HK-2 (cell line): Measurements from ENCODE around the gene SOX10.
"Not testable (repeated sequence)": the region's sequence is repeated elsewhere in the genome, so short reads cannot be mapped to it uniquely, and the experiment has no call there.

Experiments
- DNase-seq: peaks from one replicate; pipeline ENCODE4 v3.0.0-alpha.2; 2018; ENCODE audit not compliant: unreplicated experiment

The SOX10 gene

DNA sequence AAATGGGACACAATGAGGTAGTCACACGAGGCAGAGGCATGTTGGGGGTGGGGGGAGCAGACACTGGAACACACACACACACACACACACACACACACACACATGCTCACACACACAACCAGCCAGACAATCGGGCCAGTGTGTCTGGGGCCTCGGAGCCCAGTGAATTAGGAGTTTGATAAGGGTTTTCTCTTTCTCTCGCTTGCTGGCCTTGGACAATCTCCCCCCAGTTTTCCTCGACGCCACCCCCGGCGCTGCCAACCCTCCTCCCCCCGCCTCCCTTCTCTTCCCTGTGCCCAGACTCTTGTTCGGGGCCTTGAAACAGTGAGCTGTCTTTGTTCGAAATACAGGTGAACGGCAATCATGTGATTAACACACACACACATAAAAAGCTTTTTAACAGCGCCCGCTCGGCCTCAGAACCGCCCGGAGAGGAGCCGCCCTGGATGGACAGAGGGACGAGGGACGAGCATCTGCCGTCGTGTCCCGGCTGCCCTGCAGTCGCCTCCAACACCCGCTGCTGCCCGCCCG lies 1.5 kb upstream of the SOX10 start:
- DNase-seq = no peak

- DNase-seq = no peak
These were observed 763 bp upstream of the SOX10 start for GRCh38 chr22:37985050-37985585.

DNA sequence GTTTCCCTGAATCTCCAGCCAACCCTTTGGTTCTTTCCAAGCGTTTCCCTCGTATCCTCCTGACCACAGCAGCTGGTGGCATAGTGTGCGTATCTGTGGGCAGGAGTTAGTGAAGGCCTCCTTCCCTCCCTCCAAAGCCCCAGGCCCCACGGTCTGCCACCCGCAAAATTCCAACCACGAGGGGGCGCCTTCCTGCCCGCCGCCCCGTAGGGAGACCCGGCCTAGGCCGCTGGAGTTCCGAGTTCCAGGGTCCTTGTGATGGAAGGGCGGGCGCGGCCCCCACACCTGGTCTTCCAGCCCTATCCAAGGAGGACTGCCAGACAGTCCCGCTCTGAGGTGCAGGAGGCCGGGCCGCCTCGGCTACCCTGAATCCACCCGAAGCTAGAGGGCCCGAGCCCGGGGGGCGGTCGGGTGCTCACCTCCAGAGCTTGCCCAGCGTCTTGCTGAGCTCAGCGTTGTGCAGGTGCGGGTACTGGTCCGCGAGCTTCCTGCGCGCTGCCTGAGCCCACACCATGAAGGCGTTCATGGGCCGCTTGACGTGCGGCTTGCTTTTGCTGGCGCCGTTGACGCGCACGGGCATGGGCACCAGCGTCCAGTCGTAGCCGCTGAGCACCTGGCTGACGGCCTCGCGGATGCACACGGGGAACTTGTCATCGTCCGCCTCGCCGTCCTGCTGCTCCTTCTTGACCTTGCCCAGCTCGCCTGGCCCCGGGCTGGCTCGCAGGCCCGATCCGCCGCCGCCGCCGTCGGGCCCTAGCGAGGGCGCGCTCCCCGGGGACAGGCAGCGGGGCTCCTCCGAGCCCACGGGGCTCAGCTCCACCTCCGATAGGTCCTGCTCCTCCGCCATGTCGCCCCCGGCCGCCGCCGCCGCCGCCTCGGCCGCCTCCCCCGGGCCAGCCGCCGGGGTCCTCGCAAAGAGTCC lies 1.2 kb downstream of the SOX10 start:
- DNase-seq = no peak

DNA sequence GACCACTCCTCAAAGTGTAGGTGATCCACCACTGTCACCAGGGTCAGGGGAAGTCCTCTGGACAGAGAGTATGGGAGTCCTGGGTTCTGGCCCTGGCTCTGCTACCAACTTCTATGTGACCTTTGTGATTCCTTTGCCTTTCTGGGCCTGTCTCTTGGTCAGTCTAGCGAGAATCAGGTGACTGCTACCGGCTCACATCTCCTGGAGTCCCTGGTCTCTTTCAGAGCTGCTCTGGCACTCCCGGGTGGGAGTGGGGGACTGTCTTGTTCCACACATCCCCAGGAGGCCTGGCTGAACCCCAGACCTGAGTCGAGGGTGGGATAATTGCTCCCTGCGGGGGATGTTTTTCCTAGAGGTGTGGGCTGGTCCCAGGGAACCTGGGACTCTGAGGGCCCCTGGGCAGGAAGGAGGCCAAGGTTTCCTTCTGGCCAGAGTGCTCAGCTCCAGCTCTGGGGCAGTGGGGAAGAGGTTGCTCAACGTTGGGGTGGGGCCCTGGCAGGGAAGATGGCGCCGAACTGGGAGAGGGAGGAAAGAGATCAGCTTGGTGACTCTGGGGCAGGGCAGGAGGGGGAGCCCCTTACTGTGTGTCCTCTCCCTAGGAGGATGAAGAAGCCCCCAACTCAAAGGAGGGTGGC lies 2.1 kb downstream of the SOX10 start:
- DNase-seq = no peak

DNA sequence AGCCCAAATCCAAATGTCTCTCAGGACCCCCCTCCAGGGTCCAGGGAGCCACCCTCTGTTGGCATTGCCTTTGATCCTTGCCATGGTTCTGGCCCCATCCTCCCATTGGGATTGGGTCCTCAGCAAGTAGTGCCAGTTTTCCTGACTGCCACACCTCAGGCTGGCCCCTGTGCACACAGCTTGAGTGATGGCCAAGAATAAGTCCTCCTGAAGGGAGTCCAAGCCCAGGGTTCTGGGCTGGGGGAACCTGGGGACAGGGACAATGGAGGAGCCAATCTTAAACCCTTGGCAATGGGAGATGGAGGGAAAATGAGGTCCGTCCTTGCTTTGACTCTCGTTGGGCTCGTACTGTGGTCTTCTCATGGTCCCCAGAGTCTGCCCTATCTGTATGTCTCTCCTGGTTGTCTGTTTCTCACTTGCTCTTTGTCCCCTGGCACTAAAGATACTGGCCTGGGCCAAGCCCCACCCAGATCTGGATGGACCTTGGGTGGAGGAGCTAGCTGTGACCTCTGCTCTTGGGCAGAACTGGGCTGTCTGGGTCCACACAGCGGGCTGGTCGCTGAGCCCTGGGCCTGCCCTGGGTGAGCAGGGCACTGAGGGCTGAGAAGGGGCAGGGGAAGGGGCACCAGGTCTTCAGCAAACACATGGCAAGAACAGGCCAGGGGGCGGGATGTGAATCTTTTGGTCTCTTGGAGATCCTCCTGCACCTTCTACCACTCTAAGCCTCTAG lies 2.9 kb downstream of the SOX10 start:
- DNase-seq = no peak

- DNase-seq = no peak
These were observed 4.6 kb downstream of the SOX10 start for GRCh38 chr22:37979782-37980181.

DNA sequence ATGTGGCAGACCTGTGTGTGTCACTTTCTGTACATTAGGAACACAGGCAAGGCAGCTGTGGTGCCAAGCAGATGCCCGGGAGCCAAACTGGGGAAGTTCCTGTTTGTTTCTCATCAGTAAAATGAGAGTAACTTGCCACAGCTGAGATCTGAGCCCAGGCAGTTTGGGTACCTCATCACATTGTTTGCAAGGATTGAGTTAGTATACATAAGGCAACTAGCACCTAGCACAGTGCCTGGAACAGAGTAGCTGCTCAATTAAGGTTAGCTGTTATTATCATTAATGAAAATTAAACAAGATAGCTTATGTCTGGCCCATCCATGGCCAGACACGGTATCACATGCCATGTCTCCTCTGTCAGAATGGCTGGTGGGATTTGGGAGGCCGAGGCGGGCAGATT lies 7.8 kb downstream of the SOX10 start:
- DNase-seq = no peak

GRCh38 chr22:37976022-37976421 lies 8.3 kb downstream of the SOX10 start:
- DNase-seq = not testable (repeated sequence)

DNA sequence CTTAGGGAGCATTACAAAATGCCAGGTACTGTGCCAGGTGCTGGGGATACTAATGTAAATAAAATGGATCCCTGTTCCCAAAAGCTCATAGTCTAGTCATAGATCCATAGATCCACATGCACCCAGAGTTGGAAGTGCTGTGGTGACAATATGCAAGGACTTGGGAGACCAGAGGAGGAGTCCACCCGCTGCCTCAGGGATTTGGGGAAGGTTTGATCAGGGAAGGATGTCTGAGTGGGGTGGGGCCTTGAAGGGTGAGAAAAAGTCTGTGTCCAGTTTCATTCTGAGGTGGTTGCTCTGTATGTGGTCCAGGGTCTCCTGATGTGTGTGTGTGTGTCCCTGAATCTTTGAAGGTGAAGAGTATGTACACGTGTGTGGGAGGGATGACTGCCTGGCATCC lies 9.2 kb downstream of the SOX10 start:
- DNase-seq = no peak

DNA sequence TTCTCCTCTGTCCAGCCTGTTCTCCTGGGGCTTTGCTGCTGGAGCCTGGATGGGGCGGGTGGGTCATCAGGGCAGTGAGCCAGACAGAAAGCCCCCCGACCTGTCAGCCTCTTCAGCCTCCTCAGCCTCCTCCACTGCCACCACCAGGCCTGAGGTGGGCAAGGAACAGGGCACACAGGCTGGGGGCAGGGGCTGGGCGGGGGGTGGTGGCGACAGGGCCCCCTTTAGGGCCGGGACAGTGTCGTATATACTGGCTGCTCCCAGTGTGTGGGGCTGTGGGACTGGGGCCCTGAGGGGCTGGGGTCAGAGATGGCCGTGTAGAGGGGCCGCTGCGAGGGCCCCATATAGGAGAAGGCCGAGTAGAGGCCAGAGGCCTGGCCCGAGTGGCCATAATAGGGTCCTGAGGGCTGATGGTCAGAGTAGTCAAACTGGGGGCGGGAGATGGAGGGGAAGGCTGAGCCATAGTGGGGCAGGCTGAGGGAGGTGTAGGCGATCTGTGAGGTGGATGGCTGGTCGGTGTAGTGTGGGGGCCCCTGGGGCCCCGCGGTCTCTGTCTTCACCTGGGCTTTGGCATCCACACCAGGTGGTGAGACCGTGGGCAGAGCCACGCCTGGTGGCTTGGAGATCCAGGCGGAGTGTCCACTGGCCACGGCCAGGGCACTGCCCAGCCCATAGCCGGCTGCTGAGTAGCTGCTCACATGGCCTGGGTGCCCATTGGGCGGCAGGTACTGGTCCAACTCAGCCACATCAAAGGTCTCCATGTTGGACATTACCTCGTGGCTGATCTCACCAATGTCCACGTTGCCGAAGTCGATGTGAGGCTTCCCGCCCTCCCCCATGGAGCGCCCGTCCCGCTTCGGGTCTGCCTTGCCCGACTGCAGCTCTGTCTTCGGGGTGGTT lies 10.8 kb downstream of the SOX10 start:
- no peak for DNase-seq

DNA sequence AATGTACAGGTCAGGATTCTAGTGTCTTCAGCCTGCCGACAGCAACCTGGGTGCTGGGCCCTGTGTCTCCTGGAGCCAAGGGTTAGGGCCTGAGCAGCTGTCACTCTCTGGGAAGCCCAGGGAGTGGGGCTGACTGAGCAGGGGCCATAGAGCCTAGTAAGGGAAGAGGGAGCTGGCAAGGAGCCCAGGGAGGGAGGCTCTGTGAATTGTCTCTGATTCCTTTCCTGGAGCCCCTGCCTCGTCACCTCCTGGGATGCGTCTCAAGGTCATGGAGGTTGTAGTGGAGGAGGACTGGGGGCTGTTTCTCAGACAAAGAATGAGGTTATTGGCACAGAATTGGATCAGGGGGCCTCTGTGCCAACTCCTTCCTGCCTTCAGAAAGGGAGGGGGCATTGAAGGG lies 11.8 kb downstream of the SOX10 start:
- DNase-seq = no peak

- DNase-seq = no peak
These were observed 12.6 kb downstream of the SOX10 start for GRCh38 chr22:37971475-37972434.

- DNase-seq = no peak
These were observed 13.5 kb downstream of the SOX10 start for GRCh38 chr22:37970864-37971263.

DNA sequence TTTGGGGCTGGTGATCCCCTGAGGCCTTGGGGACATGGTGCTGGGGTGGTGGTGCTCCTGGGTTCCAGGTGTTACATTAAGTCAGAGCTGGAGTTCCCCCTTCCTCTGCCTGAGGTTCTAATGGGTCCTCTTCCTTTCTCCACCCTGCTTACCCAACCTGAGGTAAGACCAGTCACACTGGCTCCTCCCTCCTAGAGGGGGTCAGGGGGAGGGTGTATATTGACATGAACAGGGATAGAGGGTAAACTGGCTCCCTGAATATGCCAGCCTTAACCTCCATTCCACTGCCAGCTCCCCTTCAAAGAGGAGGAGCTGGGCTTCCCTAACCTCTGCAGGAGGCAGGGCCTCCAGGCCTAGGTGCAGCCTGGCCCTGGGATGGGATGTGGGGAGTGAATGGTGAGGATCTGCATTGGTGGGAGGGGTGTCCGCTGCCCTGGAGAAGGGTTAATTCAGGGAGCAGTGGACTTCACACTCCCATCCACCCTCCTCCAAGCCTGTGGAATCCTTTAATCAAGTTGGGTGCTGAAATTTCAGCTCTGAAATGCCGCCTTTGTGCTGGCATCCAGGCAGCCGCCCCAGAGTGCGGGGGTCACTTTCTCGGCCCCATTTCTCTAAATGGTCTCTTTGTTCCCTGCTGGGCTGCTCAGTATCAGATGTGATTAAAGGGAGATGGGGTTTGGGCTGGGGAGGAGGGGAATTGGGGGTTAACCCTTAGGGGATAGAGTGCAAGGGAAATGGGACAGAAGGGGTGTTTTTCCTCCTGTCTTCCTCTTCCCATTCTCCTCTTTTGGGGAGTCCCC lies 15.7 kb downstream of the SOX10 start:
- no peak for DNase-seq

- DNase-seq = no peak
These were observed 16.5 kb downstream of the SOX10 start for GRCh38 chr22:37967637-37968451.

GRCh38 chr22:37967147-37967546 lies 17.2 kb downstream of the SOX10 start:
- DNase-seq = no peak

GRCh38 chr22:37965940-37966664 lies 18.3 kb downstream of the SOX10 start:
- no peak for DNase-seq
